ENCODE results near the gene DSG1. TPM values are rescaled to one million over a fixed set of nuclear protein-coding genes. Genes with fewer than 3 reads are reported as not detected.

DSG1 gene
- total RNA-seq, 1 donor from 2014 or later = not detected

- no peak for DNase-seq
- intact Hi-C loops (cut with DNase I) = no loop called here
- H3K36me3 ChIP-seq = no peaks in the 10 kb centered on the region
- TF ChIP-seq CTCF (IDR thresholded peaks at IDR 0.05) = no peak
- no peak for ATAC-seq
- peaks cover 6% of the 10 kb centered on the region for H3K9me3 ChIP-seq
- no peaks in the 10 kb centered on the region for H3K4me1 ChIP-seq
- no peak overlapping the region for H3K27ac ChIP-seq
- H3K4me3 ChIP-seq = no peak overlapping the region
- no peaks in the 10 kb centered on the region for H3K27me3 ChIP-seq (ENCODE audit: low read depth)
These were observed 26.3 kb upstream of the DSG1 start for GRCh38 chr18:31291688-31292087.

- intact Hi-C loops (cut with DNase I) = no loop called here
- DNase-seq (no peak), ATAC-seq (no peak)
- Histone ChIP-seq H3K9me3 (peaks cover 6% of the 10 kb centered on the region), H3K27me3 (ENCODE audit: low read depth) (no peaks in the 10 kb centered on the region), H3K4me3 (no peak overlapping the region), H3K27ac (no peak overlapping the region), H3K36me3 (no peaks in the 10 kb centered on the region), H3K4me1 (no peaks in the 10 kb centered on the region)
- TF ChIP-seq CTCF (IDR thresholded peaks at IDR 0.05) = no peak
These were observed 23.7 kb upstream of the DSG1 start for GRCh38 chr18:31294199-31294747.

- H3K27me3 ChIP-seq (ENCODE audit: low read depth) = no peaks in the 10 kb centered on the region
- TF ChIP-seq CTCF (IDR thresholded peaks at IDR 0.05) = no peak
- H3K4me3 ChIP-seq = no peak overlapping the region
- DNase-seq (no peak), ATAC-seq (no peak)
- no peaks in the 10 kb centered on the region for H3K36me3 ChIP-seq
- H3K9me3 ChIP-seq = no peaks in the 10 kb centered on the region
- no peak overlapping the region for H3K27ac ChIP-seq
- intact Hi-C loops (cut with DNase I) = no loop called here
- H3K4me1 ChIP-seq = no peaks in the 10 kb centered on the region
These were observed 20.7 kb upstream of the DSG1 start for GRCh38 chr18:31297248-31297647.

- Histone ChIP-seq H3K27ac (no peak overlapping the region), H3K4me1 (no peaks in the 10 kb centered on the region), H3K36me3 (no peaks in the 10 kb centered on the region), H3K4me3 (no peak overlapping the region), H3K27me3 (ENCODE audit: low read depth) (no peaks in the 10 kb centered on the region), H3K9me3 (no peaks in the 10 kb centered on the region)
- DNase-seq (no peak), ATAC-seq (no peak)
- no peak for TF ChIP-seq CTCF (IDR thresholded peaks at IDR 0.05)
- intact Hi-C loops (cut with DNase I) = no loop called here
These were observed 16.7 kb upstream of the DSG1 start for GRCh38 chr18:31301201-31301655.

- H3K36me3 ChIP-seq = no peaks in the 10 kb centered on the region
- intact Hi-C loops (cut with DNase I) = no loop called here
- ATAC-seq (no peak), DNase-seq (no peak)
- no peak overlapping the region for H3K4me3 ChIP-seq
- H3K4me1 ChIP-seq = no peaks in the 10 kb centered on the region
- no peak for TF ChIP-seq CTCF (IDR thresholded peaks at IDR 0.05)
- H3K27me3 ChIP-seq (ENCODE audit: low read depth) = no peaks in the 10 kb centered on the region
- no peak overlapping the region for H3K27ac ChIP-seq
- no peaks in the 10 kb centered on the region for H3K9me3 ChIP-seq
These were observed 15.0 kb upstream of the DSG1 start for GRCh38 chr18:31302991-31303390.

All from lower lobe of right lung (tissue), 2 donors.